T-helper 1 cell treated with Interleukin-12 subunit alpha and Interleukin-12 subunit beta and Interleukin-4 antibody, amounts not matched to agents 30 μg/mL and 1 μg/mL, for 36 hours (primary cell): ENCODE results near the gene FNBP1.
A peak's percentile ranks its signal among the peaks of the same experiment; 100 is the strongest.
"Not testable (repeated sequence)": the region's sequence is repeated elsewhere in the genome, so short reads cannot be mapped to it uniquely, and the experiment has no call there.

Source experiments
- H3K27ac Mint-ChIP-seq: one replicate; pipeline ENCODE4 v1.8.0; 2021; ENCODE audit warnings: mild to moderate bottlenecking, mixed read lengths
- H3K27me3 Mint-ChIP-seq: one replicate; pipeline ENCODE4 v1.8.0; 2021; ENCODE audit warnings: low read depth, mixed read lengths
- H3K36me3 Mint-ChIP-seq: one replicate; pipeline ENCODE4 v1.8.0; 2021; ENCODE audit warnings: low read depth, mixed read lengths
- H3K4me1 Mint-ChIP-seq: one replicate; pipeline ENCODE4 v1.8.0; 2021; ENCODE audit warnings: low read depth, mixed read lengths
- H3K4me3 Mint-ChIP-seq: one replicate; pipeline ENCODE4 v1.8.0; 2021; ENCODE audit warnings: mild to moderate bottlenecking, moderate library complexity, mixed read lengths
- H3K9me3 Mint-ChIP-seq: one replicate; pipeline ENCODE4 v1.8.0; 2021; ENCODE audit warnings: mixed read lengths

FNBP1 gene

GRCh38 chr9:129998491-129999140, 44.4 kb downstream of the FNBP1 start:
- Mint-ChIP-seq H3K9me3 (no peaks in the 10 kb centered on the region), H3K4me3 (no peak overlapping the region), H3K27ac (peak overlapping the region; percentile 49), H3K4me1 (peaks cover 42% of the 10 kb centered on the region), H3K27me3 (no peaks in the 10 kb centered on the region), H3K36me3 (peaks cover 33% of the 10 kb centered on the region)

GRCh38 chr9:129997706-129998105, 45.3 kb downstream of the FNBP1 start:
- Mint-ChIP-seq H3K4me1 (peaks cover 44% of the 10 kb centered on the region), H3K36me3 (peaks cover 32% of the 10 kb centered on the region)
- H3K4me3 Mint-ChIP-seq, H3K27me3 Mint-ChIP-seq, H3K9me3 Mint-ChIP-seq, H3K27ac Mint-ChIP-seq: not testable (repeated sequence)

DNA sequence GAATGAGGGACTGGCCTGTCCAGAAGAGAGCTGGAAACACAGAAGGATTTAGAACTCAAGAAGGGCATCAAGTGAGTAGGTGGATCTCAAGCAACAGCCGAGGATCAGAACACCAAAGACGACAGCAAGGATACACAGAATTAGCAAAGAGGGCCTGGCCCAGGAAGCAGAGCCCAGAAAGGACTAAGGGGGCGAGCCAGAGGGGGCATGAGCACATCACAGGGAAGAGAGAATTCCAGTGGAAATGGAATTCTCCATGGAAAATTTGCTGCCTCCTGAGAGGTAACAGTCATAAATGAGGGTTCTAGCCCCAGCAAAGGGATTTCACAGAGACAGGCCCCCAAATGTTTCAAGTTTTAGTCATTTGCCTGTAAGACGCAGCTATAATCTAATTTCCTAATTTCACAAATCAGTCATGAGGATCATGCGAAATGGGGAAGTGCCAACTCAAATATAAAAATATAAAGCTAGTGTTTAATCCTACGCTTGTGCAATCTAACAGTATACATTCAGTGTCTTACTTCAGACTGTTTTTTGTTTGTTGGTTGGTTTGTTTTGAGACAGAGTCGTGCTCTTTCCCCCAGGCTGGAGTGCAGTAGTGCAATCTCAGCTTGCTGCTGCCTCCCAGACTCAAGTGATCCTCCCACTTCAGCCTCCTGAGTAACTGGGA, 46.7 kb downstream of the FNBP1 start:
- H3K36me3 Mint-ChIP-seq: peaks cover 31% of the 10 kb centered on the region
- peak overlapping the region; percentile 71 for H3K4me3 Mint-ChIP-seq
- H3K27me3 Mint-ChIP-seq: no peaks in the 10 kb centered on the region
- peak overlapping the region; percentile 92 for H3K27ac Mint-ChIP-seq
- H3K4me1 Mint-ChIP-seq: peaks cover 45% of the 10 kb centered on the region
- no peaks in the 10 kb centered on the region for H3K9me3 Mint-ChIP-seq

- Mint-ChIP-seq H3K27ac (peak overlapping the region; percentile 92), H3K27me3 (no peaks in the 10 kb centered on the region), H3K4me1 (peaks cover 48% of the 10 kb centered on the region), H3K36me3 (peaks cover 30% of the 10 kb centered on the region), H3K9me3 (no peaks in the 10 kb centered on the region), H3K4me3 (peak overlapping the region; percentile 71)
These were observed 47.4 kb downstream of the FNBP1 start for GRCh38 chr9:129995409-129996160.

GRCh38 chr9:129994882-129995281, 48.1 kb downstream of the FNBP1 start:
- no peaks in the 10 kb centered on the region for H3K9me3 Mint-ChIP-seq
- H3K36me3 Mint-ChIP-seq: peaks cover 32% of the 10 kb centered on the region
- peaks cover 50% of the 10 kb centered on the region for H3K4me1 Mint-ChIP-seq
- peak overlapping the region; percentile 71 for H3K4me3 Mint-ChIP-seq
- peak overlapping the region; percentile 92 for H3K27ac Mint-ChIP-seq
- H3K27me3 Mint-ChIP-seq: no peaks in the 10 kb centered on the region

DNA sequence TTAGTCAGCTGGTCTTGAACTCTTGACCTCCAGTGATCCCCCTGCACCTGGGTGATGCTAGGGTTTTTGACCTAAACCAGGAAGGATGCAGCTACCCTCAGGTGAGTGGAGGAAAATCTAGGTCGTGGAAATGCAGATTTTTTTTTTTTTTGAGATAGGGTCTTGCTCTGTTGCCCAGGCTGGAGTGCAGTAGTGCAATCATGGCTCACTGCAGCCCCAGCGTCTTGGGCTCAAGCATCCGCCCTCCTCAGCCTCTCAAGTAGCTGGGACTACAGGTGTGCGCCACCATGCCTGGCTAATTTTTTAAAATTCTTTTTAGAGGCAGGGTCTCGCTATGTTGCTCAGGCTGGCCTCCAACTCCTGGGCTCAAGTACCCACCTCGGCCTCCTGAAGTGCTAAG, 51.9 kb downstream of the FNBP1 start:
- H3K9me3 Mint-ChIP-seq, H3K4me3 Mint-ChIP-seq, H3K27me3 Mint-ChIP-seq: not testable (repeated sequence)
- Mint-ChIP-seq H3K27ac (peak overlapping the region; percentile 96), H3K4me1 (peaks cover 63% of the 10 kb centered on the region), H3K36me3 (peaks cover 37% of the 10 kb centered on the region)

DNA sequence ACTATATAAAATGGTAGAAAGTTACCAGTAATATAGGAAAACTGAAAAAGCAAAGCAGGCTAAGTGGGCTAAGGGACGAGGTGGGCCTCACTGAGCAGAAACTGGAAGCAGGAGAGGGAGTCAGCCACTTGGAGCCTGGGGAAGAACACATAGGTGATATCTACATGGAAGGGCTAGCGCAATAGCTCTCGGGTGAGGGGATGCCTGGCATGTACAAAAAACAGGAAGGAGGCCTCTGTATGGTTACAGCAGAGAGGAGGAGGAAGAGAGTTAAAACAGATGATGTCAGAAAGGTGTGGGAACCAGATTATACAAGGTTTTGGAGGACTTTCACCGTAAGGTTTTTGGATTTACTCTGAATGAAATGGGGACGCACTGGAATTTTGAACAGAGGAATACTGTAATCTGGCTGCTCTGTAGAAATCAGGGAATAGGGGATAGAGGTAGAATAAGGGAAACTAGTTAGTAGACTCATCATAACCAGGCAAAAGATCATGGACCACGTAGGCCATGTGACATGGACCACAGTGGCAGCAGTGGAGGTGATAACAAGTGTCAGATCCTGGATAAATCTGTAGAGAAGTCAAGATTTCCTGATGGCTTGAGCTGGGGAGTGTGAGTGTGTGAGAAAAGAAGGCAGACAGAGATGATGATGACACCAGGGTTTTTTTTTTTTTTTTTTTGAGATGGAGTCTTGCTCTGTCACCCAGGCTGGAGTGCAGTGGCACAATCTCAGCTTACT, 52.5 kb downstream of the FNBP1 start:
- Mint-ChIP-seq H3K27me3 (no peaks in the 10 kb centered on the region), H3K9me3 (no peaks in the 10 kb centered on the region), H3K36me3 (peaks cover 34% of the 10 kb centered on the region), H3K4me3 (peak overlapping the region; percentile 73), H3K4me1 (peaks cover 57% of the 10 kb centered on the region), H3K27ac (peak overlapping the region; percentile 96)

DNA sequence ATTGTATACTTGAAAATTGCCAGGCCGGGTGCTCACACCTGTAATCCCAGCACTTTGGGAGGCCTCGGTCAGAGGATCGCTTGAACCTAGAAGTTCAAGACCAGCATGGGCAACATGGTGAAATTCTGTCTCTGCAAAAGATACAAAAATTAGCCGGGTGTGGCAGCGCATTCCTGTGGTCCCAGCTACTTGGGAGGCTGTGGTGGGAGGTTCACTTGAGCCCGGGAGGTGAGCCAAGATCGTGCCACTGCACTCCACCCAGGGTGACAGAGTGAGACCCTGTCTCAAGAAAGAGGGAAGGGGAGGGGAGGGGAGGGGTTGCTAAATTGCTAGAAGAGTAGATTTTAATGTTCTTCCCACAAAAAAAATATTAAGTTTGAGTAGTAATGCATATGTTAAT, 53.2 kb downstream of the FNBP1 start:
- H3K36me3 Mint-ChIP-seq: peaks cover 31% of the 10 kb centered on the region

DNA sequence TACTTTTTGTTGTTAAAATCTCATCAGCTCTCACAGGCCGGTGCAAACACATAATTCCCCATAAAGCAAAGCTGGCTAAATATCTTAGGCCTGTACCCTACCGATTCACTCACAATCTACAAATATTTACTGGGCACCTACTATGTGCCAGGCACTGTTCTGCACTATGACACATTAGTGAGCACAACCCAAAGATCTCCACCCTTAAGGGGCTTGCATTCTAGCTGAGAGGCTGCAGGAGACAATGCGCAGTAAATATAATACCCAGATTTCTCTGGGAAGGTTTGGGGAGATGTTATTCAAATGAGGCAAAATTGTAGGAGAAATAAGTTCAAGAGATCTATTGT, 53.7 kb downstream of the FNBP1 start:
- H3K9me3 Mint-ChIP-seq: no peaks in the 10 kb centered on the region
- H3K4me1 Mint-ChIP-seq: peaks cover 55% of the 10 kb centered on the region
- peak overlapping the region; percentile 61 for H3K27ac Mint-ChIP-seq
- no peak overlapping the region for H3K4me3 Mint-ChIP-seq
- peaks cover 33% of the 10 kb centered on the region for H3K36me3 Mint-ChIP-seq
- no peaks in the 10 kb centered on the region for H3K27me3 Mint-ChIP-seq

More for the DNA sequence above, 53.2 kb downstream of the FNBP1 start:
- Mint-ChIP-seq H3K4me1 (peaks cover 55% of the 10 kb centered on the region), H3K27ac (peak overlapping the region; percentile 61), H3K9me3 (no peaks in the 10 kb centered on the region), H3K27me3 (no peaks in the 10 kb centered on the region), H3K4me3 (no peak overlapping the region)

DNA sequence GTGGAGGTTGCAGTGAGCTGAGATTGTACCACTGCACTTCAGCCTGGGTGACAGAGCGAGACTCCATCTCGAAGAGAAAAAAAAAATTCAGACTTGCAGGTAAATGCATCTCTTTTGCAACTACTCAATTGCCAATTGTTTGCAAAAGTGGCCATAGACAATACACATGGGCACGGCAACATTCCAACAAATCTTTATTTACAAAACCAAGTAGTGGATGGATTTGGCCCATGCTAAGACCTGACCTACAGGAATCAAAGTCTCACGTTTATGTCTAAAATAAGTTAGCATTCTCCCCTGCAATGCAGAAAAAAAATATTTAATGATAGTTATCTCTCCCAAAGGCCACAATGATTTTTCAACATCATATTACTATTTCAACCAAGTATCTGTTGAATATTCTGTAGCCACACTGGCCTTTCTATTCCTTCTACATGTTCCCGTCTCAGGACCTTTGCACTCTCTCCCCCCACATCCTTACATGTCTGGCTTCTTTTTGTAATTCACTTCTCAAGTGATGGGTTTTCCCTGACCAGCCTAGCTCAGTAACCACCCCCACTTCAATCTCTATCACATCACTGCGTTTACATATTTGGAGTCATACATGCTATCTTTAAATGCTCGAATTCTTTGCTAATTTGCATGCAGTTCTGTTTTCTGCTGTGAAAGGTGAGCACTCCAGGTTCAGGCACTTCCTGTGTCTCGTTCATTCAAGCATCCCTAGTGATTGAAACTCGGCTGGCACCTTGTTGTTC, 54.2 kb downstream of the FNBP1 start:
- Mint-ChIP-seq H3K27me3 (no peaks in the 10 kb centered on the region), H3K36me3 (peaks cover 29% of the 10 kb centered on the region), H3K27ac (peak overlapping the region; percentile 61), H3K9me3 (no peaks in the 10 kb centered on the region), H3K4me3 (peak overlapping the region; percentile 8), H3K4me1 (peaks cover 51% of the 10 kb centered on the region)

DNA sequence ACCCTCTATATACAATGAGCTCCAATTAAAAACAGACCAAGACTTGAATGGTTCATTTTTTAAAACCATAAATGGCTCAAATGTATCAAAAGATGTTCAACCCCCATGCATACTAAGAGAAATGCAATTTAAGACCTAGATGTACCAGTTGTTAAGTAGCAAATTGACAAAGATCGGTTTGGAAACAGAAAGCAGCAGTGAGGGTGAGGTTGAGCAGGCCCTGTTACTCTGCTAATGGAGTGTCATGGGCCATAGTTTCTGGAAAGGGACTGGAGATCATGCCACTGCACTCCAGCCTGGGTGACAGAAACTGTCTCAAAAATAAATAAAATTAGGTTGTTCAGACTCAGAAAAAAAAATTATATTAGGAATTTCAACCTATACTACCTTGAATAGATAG, 55.0 kb downstream of the FNBP1 start:
- peaks cover 50% of the 10 kb centered on the region for H3K4me1 Mint-ChIP-seq
- H3K27me3 Mint-ChIP-seq: no peaks in the 10 kb centered on the region
- H3K4me3 Mint-ChIP-seq: peak overlapping the region; percentile 23
- peaks cover 29% of the 10 kb centered on the region for H3K36me3 Mint-ChIP-seq
- H3K27ac Mint-ChIP-seq: peak overlapping the region; percentile 62
- no peaks in the 10 kb centered on the region for H3K9me3 Mint-ChIP-seq

- Mint-ChIP-seq H3K27ac (peak overlapping the region; percentile 88), H3K9me3 (no peaks in the 10 kb centered on the region), H3K4me1 (peaks cover 50% of the 10 kb centered on the region), H3K27me3 (no peaks in the 10 kb centered on the region), H3K4me3 (no peak overlapping the region), H3K36me3 (peaks cover 28% of the 10 kb centered on the region)
These were observed 55.9 kb downstream of the FNBP1 start for GRCh38 chr9:129987047-129987446.

DNA sequence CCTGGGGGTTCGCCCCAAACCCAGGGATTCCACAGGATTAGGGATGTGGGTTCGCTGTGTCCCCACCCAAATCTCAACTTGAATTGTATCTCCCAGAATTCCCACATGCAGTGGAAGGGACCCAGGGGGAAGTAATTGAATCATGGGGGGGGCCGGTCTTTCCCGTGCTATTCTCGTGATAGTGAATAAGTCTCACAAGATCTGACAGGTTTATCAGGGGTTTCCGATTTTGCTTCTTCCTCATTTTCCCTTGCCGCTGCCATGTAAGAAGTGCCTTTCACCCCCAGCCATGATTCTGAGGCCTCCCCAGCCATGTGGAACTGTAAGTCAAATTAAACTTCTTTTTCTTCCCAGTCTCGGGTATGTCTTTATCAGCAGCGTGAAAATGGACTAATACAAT, 58.4 kb downstream of the FNBP1 start:
- H3K27me3 Mint-ChIP-seq, H3K27ac Mint-ChIP-seq, H3K9me3 Mint-ChIP-seq, H3K4me3 Mint-ChIP-seq: not testable (repeated sequence)
- H3K4me1 Mint-ChIP-seq: peaks cover 36% of the 10 kb centered on the region
- H3K36me3 Mint-ChIP-seq: peaks cover 28% of the 10 kb centered on the region

- Mint-ChIP-seq H3K36me3 (peaks cover 28% of the 10 kb centered on the region), H3K27ac (no peak overlapping the region), H3K9me3 (no peaks in the 10 kb centered on the region), H3K4me3 (no peak overlapping the region), H3K27me3 (no peaks in the 10 kb centered on the region), H3K4me1 (peaks cover 33% of the 10 kb centered on the region)
These were observed 59.1 kb downstream of the FNBP1 start for GRCh38 chr9:129983891-129984290.
